HG02571 (cell line): ENCODE data around the gene RASIP1.

Experiments used
- ATAC-seq: cut with Tn5 transposase; IDR thresholded peaks from one replicate; pipeline ENCODE4 v1.9.1; 2021; ENCODE audit warnings: mild to moderate bottlenecking, moderate library complexity; ENCODE audit not compliant: unreplicated experiment

RASIP1 gene

DNA sequence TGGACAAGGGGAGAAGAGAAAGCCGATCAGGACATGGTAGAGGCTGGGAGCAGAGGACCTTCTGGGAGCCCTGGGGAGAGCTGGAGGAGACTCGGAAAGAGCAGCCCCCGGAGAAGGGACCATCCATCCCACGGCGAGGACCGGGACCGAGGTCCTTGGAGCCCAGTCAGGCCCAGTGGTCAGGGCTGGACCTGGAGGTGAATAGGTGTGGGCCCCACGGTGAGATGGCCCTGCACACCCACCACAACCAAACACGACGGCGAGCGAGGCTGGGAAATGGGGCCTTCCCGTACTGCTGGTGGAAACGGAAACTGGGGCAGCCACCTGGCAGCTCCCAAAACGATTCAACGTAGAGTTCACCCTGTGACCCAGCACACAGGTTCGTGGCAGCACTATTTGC is 63.9 kb downstream of the RASIP1 start:
- no peak for ATAC-seq

DNA sequence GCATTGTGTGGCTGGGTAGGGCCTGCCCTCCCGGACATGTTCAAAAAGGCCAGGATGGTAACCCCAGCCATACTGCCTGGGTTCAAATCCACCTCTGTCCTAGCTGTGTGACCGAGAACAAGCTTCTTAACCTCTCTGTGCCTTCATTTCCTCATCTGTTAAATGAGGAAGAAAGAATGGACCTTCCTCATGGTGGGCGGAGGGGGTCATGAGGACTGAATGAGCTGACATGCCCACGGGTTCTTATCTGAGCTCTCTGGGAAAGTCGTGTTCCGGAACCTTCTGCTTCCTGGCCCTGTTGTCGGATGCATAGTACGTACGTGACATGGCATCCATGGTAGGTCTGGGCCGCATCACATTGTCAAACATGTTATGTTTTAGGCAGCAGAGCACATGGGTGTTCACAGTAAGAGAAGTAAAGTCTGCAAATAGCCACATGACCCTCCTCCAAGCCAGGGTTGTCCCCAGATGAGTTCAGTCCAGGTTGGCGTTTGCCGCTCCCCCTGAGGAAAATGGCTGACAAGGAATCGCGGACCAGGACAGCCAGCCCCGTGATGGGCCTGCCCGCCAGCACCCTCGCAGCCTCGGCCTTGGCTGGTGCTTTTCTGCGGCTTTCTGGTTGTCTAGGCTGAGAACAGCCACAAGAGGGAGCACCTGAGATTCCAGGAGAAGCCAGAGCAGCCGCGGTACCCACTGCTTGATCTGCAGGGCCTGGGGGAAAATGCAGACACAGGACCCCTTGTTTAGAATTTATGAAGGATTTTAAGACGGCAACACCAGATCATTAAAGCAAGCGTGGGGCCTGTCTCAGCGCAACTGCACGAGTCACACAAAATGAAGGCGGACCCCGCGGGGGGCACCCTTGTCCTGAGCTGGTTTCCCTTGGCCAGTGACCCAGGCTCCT is 65.2 kb downstream of the RASIP1 start:
- no peak for ATAC-seq

DNA sequence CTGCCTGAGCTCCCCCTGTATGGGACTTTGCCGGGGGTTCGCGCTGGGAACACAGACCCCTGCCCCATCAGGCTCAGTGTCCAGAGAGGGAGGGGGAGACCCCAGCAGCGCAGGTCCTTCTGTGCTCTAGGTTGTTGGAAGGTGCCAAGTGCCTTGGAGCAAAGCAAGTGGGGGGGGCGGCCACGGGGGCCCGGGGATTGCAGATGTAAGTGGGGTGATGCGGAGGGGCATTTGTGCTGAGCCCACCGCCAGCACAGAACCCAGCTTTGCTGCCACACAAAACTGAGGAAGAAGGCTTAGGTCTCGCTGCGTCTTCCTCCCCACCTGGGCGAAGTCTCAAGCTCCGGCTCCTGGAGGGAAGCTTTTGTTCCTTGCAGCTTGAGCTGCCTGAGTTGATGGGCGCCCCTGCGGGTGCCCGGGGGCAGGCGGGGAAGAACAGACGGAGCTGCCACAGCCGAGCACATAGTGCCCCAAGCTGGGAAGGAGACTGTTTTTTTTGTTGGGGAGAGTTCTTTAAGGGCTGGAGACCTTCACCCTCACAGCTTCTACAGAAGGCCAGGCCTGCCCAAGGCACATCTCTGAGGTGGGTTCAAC is 66.1 kb downstream of the RASIP1 start:
- ATAC-seq: no peak

DNA sequence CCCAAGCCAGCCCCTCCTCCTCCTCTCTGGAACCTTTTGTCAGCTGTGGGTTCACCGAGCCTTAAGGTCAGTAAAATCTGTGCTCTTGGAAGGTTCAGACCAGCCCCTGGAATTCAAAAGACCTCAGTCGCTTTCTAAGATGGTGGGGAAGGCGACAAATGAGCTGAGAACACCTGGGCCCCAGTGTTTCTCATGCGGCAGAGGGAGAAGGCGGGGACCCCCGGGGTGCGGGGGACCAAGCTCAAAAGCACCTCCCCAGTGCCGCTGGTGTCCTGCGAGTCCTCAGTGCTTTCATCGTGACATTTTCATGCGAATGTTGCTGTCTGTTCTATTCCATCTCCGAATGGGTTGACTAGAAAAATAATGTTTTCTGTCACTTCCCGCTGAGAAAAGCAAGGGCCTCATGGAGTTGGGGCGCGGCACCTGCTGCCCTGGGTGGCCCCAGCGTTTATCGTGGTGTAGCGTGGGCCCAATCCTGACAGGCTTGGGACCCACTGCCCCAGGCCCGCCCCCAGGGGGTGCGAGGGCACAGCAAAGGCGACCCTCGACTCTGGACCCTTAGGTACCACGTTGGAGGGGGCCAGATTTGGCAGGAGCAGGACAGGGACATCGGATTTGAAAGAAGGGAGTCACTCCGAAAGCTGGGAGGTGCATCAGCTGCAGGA is 66.8 kb downstream of the RASIP1 start:
- no peak for ATAC-seq

DNA sequence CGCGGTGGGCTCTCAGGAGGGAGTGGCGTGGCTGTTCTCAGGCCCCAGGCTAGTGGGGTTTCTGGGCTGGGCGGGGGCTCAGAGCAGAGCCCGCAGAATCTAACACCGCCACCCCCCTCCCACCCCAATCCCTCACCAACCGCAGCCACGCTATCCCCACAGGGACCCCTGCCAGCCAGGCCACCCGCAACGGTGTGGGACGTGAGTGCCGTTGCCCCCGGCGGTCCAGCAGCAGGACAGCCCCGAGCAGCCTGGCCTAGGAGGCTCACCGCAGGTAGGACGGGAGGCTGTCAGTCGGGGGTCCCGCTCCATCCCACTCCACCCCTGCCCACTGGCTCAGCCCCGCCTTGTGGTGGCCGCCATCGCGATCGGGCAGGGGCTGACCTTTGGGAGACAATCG is 67.4 kb downstream of the RASIP1 start, which contains the start of gene NTN5:
Gene NTN5 (minus strand): TSS at position 24 of the 400 bp plus-strand sequence. CDS start 2,031 bp downstream, outside the sequence.
- no peak for ATAC-seq

DNA sequence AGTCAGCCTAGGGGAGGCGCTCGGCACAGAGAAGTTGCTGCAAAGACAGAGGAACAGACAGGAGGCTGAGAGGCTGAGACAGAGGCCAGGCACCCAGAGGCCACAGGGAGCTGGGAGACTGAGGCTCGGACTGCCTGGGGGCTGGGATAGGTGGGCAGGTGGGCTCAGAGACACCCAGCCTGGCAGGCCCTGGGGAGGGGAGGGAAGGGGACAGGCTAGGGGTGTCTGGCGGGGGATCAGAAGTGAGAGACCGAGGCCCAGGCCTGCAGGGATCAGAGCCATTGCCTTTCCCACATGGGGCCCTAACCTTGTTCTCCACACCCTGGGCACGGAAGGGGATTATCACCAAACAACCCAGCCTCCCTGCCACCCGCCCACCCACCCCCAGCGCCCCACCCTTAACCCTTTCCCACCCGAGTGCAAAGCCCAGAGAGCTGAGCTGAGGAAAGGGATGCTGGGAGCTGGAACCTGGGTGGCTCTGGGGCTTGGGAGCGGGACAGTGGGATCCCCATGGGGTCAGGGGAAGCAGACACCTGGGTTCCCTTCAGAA is 68.9 kb downstream of the RASIP1 start:
- ATAC-seq: no peak

DNA sequence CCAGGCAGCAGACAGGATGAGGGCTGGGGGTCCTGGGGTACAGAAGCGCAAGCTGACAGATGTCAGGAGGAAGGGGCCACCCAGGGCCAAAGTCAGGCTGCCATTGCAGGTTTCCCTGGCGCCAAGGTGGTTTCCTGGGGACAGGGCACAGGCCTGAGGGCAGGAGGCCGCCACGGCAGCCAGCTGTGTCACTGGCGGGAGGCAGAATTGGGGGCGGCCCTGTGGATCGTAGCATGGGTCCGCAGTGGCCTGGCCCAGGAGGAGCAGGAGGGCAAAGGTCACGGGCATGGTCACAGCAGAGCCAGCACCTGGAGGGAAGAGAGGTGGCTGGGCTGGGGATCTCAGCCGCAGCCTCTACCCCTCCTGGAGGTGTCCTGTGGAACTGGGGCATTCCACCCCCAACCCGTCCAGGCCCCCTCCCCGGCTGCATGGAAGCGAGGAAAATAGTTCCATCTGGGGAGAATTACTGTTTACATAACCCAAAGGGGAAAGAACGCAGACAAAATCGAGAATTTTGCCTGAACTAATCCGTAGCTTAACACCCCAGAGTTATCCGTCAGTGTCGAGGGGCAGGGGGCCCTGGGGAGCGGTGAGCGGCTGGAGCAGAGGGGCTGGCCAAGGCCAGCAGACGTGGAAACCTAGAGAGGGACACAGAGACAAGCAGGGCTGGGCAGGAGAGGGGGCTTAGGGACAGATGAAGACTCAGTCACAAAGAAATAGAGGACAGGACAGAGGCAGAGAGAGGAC is 69.5 kb downstream of the RASIP1 start:
- ATAC-seq: no peak
